GM12878 (cell line): Measurements from ENCODE around the gene BDKRB2.

Source experiments
- CTCF ChIP-seq, 3 experiments: IDR thresholded peaks in 2 of 3; conservative IDR thresholded peaks in 1 of 3; 2 replicates each; pipeline ENCODE4 v1.5.1; 2011; ENCODE audit warnings: low read depth in 3 of 3, low read length in 3 of 3, mild to moderate bottlenecking in 3 of 3, control low read depth in 2 of 3, moderate library complexity in 2 of 3, inconsistent platforms in 1 of 3, mixed read lengths in 1 of 3; ENCODE audit not compliant: control insufficient read depth in 2 of 3, insufficient read depth in 1 of 3; ENCODE audit errors: extremely low read depth in 1 of 3
- FOS ChIP-seq: IDR thresholded peaks from 3 replicates; pipeline ENCODE4 v1.6.1; 2011; ENCODE audit warnings: borderline replicate concordance; ENCODE audit not compliant: insufficient read length; ENCODE audit errors: extremely low read depth
- FOXM1 ChIP-seq: IDR thresholded peaks from 2 replicates; pipeline ENCODE4 v1.6.1; 2012; ENCODE audit warnings: low read depth, mild to moderate bottlenecking, inconsistent platforms, low read length, moderate library complexity
- SMAD1 ChIP-seq: fragments of 450-650 bp; IDR thresholded peaks from 2 replicates; pipeline ENCODE4 v1.6.1; 2018; ENCODE audit warnings: mild to moderate bottlenecking, low read depth; ENCODE audit not compliant: partially characterized antibody
- STAT3 ChIP-seq: IDR thresholded peaks from 2 replicates; pipeline ENCODE4 v1.6.1; 2011; ENCODE audit warnings: low read depth, low read length, improper control_type of control experiment

GRCh38 chr14:96284008-96284407 lies 79.4 kb downstream of the BDKRB2 start:
- TF ChIP-seq SMAD1 (no peak), CTCF (IDR thresholded peaks at IDR 0.05 in 2 of 3, conservative IDR thresholded peaks at IDR 0.05 in 1 of 3; ENCODE audit: control insufficient read depth in 2 of 3, extremely low read depth in 1 of 3, insufficient read depth in 1 of 3, low read depth in 3 of 3, low read length in 3 of 3) (no peak), STAT3 (no peak), FOS (no peak), FOXM1 (no peak)
